GM10248 (cell line): ENCODE data around the gene PDK2.

Experiments
- CTCF ChIA-PET: fragments of 300-600 bp; sonication (Branson Sonifier 250); formaldehyde crosslinking; extraction: SDS; loops from one replicate; lab custom pipeline; 2021; ENCODE audit warnings: antibody characterized with exemption; lab: Yijun Ruan, JAX
- POLR2A ChIA-PET: fragments of 350-650 bp; sonication (Branson Sonifier 250); formaldehyde crosslinking; extraction: SDS; loops from one replicate; lab custom pipeline; 2020; ENCODE audit warnings: antibody characterized with exemption; lab: Yijun Ruan, JAX
- DNase-seq: peaks from one replicate; pipeline ENCODE4 v3.0.0; 2012; ENCODE audit errors: extremely low spot score
- CTCF ChIP-seq: IDR thresholded peaks from 2 replicates; pipeline ENCODE4 v1.5.1; 2012; ENCODE audit warnings: mild to moderate bottlenecking, low read depth; ENCODE audit errors: extremely low read depth, missing control alignments, control extremely low read depth

Gene PDK2

GRCh38 chr17:50137042-50137441 lies 41.9 kb downstream of the PDK2 start:
- TF ChIP-seq CTCF = no peak
- ChIA-PET POLR2A (no interaction called here), CTCF (interaction anchor here (0.6 to 2.8 kb wide), 9 partner anchors 8 to 50 kb away, joined by 3 to 12 read pairs (median 3); partner anchors contain the start of gene PDK2)
- DNase-seq = no peak

- DNase-seq = no peak
- POLR2A ChIA-PET = no interaction called here
- TF ChIP-seq CTCF = no peak
- CTCF ChIA-PET = interaction anchor here (0.8 to 6.2 kb wide), 18 partner anchors 8 to 155 kb away, joined by 3 to 60 read pairs (median 6); partner anchors contain the start of genes COL1A1, PPP1R9B and SGCA
These were observed 44.1 kb downstream of the PDK2 start for GRCh38 chr17:50139185-50139783.

GRCh38 chr17:50139950-50140885 lies 45.1 kb downstream of the PDK2 start:
- peak; percentile 87 for TF ChIP-seq CTCF
- DNase-seq = peak; percentile 87
- CTCF ChIA-PET = interaction anchor here (0.8 to 6.2 kb wide), 15 partner anchors 8 to 73 kb away, joined by 3 to 60 read pairs (median 7); partner anchors contain the start of genes COL1A1, PPP1R9B and SGCA
- POLR2A ChIA-PET = no interaction called here

DNA sequence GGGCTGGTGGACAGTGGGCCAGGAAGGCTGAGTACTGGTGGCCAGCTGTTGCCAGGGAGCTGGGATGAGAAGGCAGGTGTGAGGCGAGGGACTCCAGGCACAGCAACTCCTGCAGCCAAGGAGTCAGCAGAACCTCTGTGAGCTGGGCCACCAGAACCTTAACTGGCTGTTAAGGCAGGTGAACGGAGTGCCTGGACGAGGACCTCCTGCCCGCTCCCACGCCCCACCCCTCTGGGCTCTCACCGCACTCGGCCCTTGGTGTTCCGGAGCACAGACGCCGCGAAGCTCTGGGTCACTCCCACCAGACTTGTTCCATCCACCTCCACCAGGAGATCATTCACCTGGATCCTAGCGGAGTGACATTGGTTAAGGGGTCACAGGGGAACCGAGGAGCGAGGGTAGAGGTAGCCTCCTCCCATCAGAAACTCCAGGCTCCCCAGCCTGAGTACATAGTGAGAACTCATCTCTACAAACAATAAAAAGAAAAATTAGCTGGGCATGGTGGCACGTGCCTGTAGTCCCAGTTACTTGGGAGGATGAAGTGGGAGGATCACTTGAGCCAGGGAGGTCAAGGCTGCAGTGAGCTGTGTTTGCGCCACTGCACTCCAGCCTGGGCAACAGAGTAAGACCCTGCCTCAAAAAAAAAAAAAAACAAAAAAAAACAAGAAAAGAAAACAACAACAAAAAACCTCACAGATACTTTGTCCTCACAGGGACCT lies 46.0 kb downstream of the PDK2 start:
- DNase-seq = no peak
- ChIA-PET CTCF (interaction anchor here (0.8 to 6.2 kb wide), 11 partner anchors 8 to 74 kb away, joined by 3 to 60 read pairs (median 7); partner anchors contain the start of genes PDK2 and PPP1R9B), POLR2A (no interaction called here)
- TF ChIP-seq CTCF = no peak

GRCh38 chr17:50141745-50142110 lies 46.6 kb downstream of the PDK2 start:
- ChIA-PET POLR2A (no interaction called here), CTCF (interaction anchor here (0.9 to 6.2 kb wide), 7 partner anchors 10 to 47 kb away, joined by 3 to 60 read pairs (median 7); partner anchors contain the start of gene PDK2)
- no peak for TF ChIP-seq CTCF
- DNase-seq = no peak
